Stimulated activated CD8-positive, alpha-beta memory T cell treated with anti-CD3 and anti-CD28 coated beads, Interleukin-7, amount 100 ng/mL, for 1 hour (primary cell): Measurements from ENCODE around the gene GNAI2.
"Not testable (repeated sequence)": the region's sequence is repeated elsewhere in the genome, so short reads cannot be mapped to it uniquely, and the experiment has no call there.

Source experiments
- DNase-seq, 2 donors: peaks; one replicate each; pipeline ENCODE4 v3.0.0-alpha.2; 2020; ENCODE audit warnings: low read depth in 2 of 2

Gene GNAI2

GRCh38 chr3:50276762-50277101, 40.7 kb downstream of the GNAI2 start:
- DNase-seq = no peak

GRCh38 chr3:50278123-50278879, 42.3 kb downstream of the GNAI2 start:
- no peak for DNase-seq

GRCh38 chr3:50278880-50279224, 42.8 kb downstream of the GNAI2 start, which contains the start of gene LSMEM2:
LSMEM2 (plus strand) TSS chr3:50279087; CDS start chr3:50279114, 27 bp downstream.
- DNase-seq = no peak

GRCh38 chr3:50279255-50280016, 43.4 kb downstream of the GNAI2 start:
- no peak for DNase-seq

GRCh38 chr3:50284121-50284520, 48.1 kb downstream of the GNAI2 start:
- not testable (repeated sequence) for DNase-seq

GRCh38 chr3:50286322-50287227, 50.6 kb downstream of the GNAI2 start:
- no peak for DNase-seq

- DNase-seq = no peak
Observed at GRCh38 chr3:50287262-50287661, 51.3 kb downstream of the GNAI2 start.

GRCh38 chr3:50288387-50289007, 52.5 kb downstream of the GNAI2 start:
- no peak for DNase-seq

- no peak for DNase-seq
Observed at GRCh38 chr3:50289130-50289529, 53.1 kb downstream of the GNAI2 start.

- DNase-seq = no peak
Observed at GRCh38 chr3:50290161-50290641, 54.2 kb downstream of the GNAI2 start.

GRCh38 chr3:50292159-50293078, 56.4 kb downstream of the GNAI2 start, which contains the start of gene IFRD2:
IFRD2 (minus strand) TSS chr3:50292429; CDS start chr3:50292274, 155 bp downstream.
- DNase-seq = peak; percentile 87

GRCh38 chr3:50293079-50293801, 57.2 kb downstream of the GNAI2 start:
- no peak for DNase-seq

- no peak for DNase-seq
Observed at GRCh38 chr3:50294089-50294488, 58.1 kb downstream of the GNAI2 start.

- DNase-seq = no peak
Observed at GRCh38 chr3:50294492-50295403, 58.7 kb downstream of the GNAI2 start.

- no peak for DNase-seq
Observed at GRCh38 chr3:50295553-50296431, 59.8 kb downstream of the GNAI2 start.

- no peak for DNase-seq
Observed at GRCh38 chr3:50296721-50297383, 60.8 kb downstream of the GNAI2 start.

GRCh38 chr3:50297384-50297775, 61.4 kb downstream of the GNAI2 start:
- DNase-seq = no peak
